NCI-H1092 treated with DMSO at 0.1 percent for 48 hours (cell line): ENCODE results near the gene FBXO42.

Experiments
- DNase-seq: peaks from one replicate; lab custom pipeline; 2025; lab: John Stamatoyannopoulos, UW

The FBXO42 gene

DNA sequence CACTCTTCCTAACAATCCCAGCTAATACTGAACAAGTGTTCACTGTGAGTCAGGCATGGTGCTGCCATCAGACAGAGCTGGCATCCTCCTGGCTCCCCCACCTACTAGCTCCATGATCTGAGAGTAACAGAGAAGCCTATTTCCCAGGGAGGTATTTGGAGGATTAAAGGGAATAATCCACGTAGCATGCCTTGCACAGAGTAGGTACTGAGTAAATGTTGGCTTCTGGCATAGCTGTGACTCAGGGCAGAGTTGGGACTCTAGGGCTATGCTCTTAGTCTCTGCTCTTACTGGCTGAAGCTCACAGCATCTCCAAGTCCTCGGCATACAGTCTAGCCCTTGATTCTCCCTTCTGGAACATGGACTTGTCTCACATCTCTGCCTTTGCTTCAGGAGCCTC is 148.1 kb downstream of the FBXO42 start:
- DNase-seq = no peak

DNA sequence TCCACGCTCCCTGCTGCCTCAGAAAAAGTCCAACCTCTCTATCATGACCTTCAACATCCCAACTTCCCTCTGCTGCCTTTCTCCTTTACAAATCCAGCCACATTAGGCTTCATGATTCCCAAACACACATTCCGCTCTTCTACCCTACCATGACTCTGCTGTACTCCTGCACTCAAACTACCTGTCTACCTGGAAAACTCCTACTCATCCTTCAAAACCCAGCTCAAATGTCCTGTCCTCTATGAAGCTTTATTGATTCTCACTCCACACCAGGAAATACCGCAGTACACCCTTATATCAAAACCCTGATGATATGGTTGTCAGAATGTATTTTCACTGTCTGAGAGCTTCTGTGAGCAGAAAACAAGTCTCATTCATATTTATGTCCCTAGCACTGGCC is 148.7 kb downstream of the FBXO42 start:
- DNase-seq = no peak

DNA sequence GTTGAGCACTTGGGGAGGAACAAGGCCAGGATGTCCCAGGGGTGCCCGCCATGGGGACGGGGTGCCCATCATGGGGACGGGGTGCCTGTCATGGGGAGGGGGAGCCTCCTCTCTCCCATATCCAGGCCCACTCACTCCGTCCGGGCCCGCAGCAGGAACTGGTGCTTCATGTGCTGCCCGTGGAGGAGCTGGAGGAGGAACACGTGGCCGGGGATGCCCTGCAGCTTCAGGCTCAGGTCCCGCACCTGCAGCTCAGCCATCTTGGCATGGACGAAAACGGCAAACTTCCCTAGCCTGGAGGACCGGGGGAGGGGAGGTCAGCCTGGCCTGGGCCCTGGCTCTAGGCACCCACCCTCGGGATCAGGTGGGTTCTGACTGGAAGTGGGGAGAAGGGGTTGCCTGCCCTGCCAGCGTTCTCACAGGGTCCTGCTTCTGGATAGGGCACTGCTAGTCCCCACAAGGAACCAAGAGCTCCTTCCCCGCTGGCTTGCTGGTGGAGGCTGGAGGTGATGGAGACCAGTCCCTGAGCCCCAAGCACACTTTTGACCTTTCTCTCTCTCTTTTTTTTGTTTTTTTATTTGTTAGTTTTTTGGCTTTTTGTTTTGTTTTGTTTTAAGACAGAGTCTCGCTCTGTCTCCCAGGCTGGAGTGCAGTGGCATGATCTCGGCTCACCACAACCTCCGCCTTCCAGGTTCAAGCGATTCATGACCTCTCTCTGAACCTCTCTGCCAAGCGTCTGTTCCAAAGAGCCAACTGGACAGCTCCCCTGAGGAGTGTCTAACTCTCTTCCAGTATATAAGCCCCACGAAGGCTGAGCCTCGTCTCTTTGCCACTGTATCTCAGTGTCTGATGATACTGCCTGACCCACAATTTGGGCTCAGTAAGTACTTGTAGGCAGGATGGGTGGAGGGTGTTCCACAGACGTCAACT is 149.7 kb downstream of the FBXO42 start:
- no peak for DNase-seq

DNA sequence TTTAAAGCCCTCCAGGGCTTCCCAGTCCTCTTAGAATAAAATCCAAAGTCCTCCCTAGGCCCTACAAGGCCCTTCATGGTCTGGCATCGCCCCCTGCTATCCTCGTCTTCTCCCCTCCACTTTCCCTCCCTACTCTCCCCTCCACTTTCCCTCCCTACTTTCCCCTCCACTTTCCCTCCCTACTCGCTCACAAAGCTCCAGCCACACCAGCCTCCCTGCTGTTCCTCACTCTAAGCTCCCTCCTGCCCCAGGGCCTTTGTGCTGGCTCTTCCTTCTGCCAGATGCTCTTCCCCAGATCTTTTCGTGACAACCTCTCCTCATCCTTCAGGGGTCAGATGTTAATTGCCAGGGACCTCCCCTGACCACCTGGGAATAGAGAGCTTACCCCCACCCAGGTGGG is 152.6 kb downstream of the FBXO42 start:
- DNase-seq = no peak

DNA sequence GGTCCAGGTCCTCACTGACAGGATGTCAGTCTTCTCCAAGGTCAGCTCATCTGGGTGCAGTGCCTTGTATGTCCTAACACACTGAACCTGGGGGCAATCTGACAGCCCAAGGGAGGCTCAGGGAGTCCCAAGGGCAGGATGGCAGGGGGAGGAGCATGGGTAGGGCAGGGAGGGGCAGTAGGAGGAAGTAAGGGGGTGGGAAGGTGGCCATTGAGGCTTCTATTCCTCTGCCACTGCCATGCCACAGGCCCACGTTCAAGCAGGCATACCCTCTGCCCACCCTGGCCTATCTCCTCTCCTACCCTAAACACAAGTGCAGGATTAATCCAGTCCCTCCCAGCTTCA is 153.2 kb downstream of the FBXO42 start:
- DNase-seq = no peak

DNA sequence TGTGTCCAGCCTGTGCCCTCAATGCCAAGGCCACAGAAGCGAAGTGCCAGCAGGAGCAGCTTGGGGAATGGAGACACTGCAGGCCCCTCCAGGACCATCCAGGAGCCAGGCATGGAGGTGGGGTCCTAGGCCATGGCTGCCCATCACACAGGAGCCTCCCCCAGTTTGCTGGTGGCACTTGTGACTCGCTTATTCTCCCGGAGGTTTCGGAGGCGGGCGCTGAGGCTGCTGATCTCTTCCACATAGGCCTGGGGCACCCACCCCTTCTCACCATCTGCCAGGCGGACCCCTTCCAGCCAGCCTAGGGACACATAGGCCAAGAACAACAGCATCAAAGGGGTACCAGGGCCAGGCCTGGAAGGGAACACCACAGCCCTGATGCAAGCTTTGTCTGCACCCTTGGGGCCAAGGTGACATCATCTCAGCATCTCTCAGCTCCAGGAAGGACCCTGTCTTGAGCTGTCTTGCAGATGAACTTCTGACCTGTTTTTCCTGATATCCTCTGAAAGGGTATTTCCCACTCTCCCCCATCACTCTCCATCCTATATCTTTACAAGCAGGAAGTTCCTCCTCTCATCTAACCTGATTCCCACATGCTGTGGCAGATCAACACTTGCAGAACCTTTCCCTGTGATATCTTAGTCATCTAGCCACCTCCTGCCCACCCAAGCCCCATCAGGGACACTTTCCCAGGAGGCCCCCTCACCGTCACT is 153.7 kb downstream of the FBXO42 start:
- no peak for DNase-seq

DNA sequence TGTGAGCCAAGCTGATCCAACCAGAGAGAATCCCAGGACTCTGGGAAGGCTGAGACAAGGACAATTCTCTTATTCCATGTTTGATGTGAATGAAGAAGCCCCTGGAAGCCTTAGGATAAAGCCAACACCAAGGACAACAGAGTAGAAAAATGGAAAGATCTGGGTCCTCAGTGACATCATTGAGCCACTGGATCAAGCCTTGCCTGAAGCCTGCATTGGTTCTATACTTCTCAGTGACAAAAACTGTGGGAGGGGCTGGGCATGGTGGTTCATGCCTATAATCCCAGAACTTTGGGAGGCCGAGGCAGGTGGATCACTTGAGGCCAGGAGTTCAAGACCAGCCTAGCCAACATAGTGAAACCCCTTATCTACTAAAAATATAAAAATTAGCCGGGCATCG is 155.4 kb downstream of the FBXO42 start:
- no peak for DNase-seq
